Fibroblast of skin of abdomen (primary cell): ENCODE data around the gene WDR26.
"Not testable (repeated sequence)": the region's sequence is repeated elsewhere in the genome, so short reads cannot be mapped to it uniquely, and the experiment has no call there.

Experiments
- DNase-seq: peaks from one replicate; pipeline ENCODE4 v3.0.0-alpha.2; 2013

Gene WDR26

GRCh38 chr1:224433701-224434672 lies 610 bp downstream of the WDR26 start:
- DNase-seq: peak; percentile 4

DNA sequence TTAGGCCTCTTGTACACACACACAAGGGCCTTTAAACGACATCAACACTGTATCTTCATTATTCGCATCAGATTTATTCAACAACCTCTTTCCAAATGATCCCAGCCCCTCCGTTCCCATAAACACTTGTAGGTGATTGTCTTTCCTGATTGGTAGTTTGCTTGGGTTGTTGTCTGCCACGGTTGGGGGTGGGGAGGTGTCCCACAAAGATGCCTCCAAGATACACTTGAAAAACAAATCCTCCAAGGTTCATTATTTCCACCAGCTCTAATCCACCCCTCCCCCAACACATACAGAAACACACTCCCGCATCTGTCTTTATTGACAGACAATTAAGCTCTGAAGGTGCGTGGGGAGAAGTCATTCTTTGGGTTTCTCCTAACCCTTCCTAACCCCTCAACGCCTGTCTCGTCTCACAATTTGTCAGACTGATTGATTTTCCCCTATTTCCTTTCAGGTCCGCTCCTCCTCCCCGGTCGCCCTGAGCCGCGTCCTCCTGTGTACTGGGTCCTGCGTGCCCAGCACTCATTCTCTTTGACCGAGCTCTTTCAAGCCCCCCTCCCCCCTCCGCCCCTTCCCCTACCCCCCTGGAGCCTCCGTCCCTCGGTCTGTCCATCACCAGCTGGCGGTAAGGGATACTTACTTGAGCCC lies 1.4 kb downstream of the WDR26 start:
- DNase-seq: no peak

GRCh38 chr1:224432672-224433040 lies 1.9 kb downstream of the WDR26 start:
- no peak for DNase-seq

DNA sequence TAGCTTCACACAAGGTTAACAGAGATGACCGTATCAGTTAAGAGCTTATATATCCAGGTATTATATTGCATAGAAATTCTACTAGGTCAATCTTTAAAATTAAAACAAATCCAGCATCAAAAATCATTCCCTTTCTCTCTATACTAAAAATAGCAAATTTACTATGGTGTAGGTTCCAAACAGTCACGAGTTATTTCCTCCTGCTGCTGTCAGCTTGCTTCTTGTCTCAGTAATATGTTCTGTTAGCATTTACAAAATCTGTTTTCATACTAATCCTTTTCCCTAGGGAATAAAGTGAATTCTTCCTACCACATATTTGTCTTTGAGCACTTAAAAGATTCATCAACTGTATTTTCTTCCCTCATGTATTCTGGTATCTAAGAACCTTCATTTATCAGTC lies 2.5 kb downstream of the WDR26 start:
- peak; percentile 34 for DNase-seq

DNA sequence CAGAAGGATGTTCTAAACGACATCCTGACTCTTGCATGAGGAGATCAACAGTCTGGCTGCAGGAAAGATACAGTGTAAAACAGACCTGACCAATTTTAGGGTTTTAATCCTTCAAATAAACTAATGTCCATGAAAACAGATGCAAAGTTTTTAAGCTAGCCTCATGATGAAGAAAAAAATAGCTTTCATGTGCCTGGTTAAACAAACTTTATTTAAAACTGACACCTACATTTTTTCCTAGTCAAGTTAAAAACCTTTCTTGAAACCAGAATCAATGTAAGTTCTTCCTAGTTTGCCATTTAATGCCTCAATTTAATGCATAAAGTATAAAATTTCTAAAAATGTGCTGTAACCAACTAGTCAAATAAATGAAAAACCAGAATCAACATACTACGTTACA lies 2.9 kb downstream of the WDR26 start:
- no peak for DNase-seq

DNA sequence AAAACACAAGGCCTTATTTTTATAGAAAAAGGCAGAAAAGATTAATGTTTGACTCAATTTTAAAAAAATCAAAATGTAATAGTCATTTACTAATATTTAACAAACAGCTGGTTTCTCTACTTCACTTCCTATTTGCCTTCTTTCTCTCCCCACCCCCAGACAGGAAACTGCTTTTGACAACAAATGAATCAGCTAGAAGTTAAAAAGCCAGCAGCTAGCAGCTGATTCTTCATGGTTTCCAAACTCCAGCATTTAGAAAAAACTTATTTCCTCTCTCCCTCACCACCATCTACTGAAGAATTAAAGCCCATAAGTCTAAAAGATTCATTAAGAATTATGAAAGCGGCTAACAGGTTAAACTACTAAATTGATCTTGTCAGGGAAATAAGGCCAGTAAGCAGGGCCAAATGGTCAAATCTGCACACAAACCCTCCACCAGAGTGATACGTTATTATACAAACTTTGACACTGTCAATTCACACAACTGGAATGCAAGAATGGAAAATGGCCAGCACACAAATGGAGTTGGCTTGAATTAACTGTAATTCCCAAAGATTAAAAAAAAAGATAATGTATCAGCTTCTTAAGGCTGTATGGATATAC lies 4.0 kb downstream of the WDR26 start:
- peak; percentile 65 for DNase-seq

DNA sequence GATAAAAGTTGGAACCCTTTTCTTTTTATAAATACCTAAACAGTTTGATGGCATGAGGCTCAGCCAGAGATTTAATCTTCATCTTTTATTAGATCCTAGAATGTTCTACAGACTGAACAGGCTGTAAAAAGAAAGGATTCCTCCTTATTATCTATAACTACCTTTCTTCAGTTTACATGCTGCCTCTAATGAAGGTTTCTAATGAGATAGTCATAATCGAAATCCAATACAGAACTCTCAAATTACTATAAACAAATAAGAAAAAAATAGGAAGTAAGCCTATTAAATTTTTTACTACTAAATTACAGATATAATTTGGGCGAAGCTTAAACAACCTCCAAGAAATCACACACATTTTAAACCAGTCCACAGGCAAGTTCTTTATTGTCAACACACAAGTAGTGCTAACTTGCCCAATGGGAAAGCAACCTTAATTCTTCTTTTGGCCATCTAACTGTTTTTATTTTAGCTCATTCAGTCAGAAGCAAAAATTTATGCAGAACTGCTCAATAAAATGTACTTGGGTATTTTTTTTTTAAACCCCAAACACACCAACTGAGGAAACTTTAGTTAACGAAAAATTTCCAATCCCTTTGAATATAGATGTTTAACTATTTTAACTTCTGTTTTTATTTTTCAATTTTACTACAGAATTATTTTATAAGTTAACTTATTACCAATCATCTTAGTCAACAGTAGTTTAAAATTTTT lies 4.8 kb downstream of the WDR26 start:
- DNase-seq: no peak

GRCh38 chr1:224428713-224429112 lies 5.9 kb downstream of the WDR26 start:
- DNase-seq: not testable (repeated sequence)

DNA sequence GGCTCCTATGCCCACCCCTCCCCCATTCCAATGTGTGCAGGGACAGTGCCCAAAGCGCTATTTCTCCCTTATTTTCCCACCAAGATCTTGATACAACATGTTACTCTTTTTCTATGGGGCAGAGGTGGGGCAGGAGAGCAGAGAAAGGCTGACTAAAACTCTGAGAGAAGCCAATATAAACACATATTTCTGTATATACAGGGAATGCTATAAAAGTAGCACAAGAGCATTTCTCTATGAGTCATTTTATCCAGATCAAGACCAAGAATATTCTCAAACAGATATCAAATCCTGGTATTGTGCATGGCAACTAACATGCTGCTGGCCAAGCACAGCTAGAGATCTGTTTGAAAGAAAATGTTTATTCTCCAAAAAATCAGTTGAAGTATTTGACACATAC lies 7.3 kb downstream of the WDR26 start:
- DNase-seq: peak; percentile 72

DNA sequence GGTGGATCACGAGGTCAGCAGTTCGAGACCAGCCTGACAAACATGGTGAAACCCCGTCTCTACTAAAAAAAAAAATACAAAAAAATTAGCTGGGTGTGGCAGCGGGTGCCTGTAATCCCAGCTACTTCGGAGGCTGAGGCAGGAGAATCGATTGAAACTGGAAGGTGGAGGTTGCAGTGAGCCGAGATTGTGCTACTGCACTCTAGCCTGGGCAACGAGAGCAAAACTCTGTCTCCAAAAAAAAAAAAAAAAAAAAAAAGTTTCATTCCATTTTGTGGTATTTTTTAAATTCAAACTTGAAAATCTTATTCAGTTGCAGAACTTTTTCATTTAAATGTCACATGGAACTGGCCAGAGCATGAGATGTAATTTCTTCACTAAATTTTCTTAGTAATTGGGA lies 7.7 kb downstream of the WDR26 start:
- not testable (repeated sequence) for DNase-seq

DNA sequence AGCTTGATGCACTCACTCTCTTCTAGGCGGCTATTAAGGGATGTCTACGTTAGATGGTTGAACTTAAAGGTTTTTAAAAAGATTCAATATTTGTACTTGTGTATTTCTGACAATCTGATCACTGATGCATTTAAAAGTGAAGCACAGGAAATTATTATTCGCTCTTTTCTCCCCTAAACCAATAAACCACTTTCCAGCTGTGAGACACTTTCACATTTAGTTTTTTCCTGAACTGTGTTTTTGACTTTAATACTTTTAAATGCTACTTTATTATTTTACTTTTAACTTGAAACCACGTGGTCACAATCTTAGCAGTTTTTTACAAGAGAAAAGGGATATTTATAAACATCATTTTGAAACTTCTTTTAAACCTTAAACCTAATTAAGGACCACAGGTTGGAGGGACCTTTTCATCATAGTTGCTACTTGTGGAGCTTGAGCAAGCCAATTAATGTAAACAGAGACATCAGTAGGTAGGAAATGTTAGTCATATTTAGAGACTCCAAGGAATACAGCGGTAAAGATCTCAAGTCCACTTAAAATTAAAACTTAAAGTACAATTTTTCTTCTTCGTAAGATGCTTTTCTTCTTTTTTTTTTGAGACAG lies 9.2 kb downstream of the WDR26 start:
- DNase-seq: no peak

DNA sequence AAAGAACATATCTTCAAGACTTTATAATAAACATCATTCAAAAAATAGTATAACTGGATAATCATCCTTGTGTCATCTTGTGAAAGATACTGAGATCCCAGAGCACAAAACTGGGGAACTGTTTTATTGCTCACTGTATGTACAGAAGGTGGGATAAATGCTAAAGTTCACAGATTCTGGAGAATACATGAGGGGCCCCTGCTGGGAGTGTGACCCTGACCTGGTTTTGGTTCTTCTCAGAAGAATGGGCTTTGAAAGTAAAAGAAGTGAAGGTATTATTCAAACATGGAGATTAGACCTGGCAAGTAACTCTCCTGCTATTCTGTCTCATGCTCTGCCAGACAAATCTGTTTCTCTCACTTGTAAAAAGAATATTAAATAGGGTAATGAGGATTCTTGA lies 14.5 kb downstream of the WDR26 start:
- DNase-seq: no peak

DNA sequence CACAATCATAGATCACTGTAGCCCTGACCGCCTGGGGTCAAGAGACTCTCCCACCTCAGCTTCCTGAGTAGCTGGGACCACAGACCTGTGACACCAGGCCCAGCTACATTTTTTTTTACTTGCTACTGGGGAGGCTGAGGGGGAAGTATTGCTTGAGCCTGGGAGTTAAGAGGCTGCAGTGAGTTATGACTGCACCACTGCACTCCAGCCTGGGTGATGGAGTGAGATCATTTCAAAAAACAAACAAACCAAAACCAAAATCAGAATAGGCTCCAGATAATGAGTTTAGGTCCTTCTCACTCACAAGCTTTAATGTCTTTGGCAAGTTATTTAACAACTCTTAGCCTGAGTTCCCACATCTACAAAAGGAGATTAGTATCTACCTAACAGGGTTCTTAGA lies 22.8 kb downstream of the WDR26 start:
- DNase-seq: peak; percentile 38

GRCh38 chr1:224408294-224408590 lies 26.4 kb downstream of the WDR26 start:
- no peak for DNase-seq

- DNase-seq: peak; percentile 29
Observed at GRCh38 chr1:224407571-224408293, 26.9 kb downstream of the WDR26 start.

DNA sequence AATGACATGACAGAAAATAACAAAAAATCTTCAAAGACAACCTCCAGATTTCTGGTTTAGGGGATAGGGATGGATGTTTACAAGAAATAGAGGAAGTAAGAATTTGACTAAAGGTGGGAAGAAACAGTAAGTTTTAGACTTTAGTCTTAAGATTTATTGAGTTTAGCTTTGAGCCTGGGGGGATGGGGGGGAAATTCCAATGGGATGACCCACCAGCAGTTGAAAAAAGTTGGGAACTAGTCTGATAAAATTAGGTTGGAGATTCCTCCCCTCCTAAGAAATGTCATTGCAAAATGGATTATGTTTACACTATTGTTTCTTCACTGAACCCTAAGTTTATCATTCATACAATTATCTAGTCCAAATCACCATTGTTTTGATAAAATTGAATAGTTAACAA lies 28.4 kb downstream of the WDR26 start:
- DNase-seq: peak; percentile 29

DNA sequence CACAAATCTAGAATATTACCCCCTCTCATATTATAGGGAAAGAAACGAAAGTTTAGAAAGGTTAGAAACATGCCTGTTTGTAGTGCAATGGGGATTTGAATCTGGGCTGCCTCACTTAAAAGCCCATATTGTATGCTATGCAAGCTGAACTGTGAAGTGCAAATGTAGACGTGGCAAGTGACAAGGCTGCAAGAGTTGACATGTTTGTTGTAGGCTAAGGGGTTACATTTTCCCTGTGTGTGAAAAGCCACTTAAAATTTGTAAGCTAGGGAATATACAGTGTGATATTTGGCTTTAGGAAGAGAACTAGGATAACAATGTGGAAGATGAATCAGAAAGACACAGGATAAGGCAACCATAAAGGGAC lies 29.0 kb downstream of the WDR26 start:
- DNase-seq: no peak

DNA sequence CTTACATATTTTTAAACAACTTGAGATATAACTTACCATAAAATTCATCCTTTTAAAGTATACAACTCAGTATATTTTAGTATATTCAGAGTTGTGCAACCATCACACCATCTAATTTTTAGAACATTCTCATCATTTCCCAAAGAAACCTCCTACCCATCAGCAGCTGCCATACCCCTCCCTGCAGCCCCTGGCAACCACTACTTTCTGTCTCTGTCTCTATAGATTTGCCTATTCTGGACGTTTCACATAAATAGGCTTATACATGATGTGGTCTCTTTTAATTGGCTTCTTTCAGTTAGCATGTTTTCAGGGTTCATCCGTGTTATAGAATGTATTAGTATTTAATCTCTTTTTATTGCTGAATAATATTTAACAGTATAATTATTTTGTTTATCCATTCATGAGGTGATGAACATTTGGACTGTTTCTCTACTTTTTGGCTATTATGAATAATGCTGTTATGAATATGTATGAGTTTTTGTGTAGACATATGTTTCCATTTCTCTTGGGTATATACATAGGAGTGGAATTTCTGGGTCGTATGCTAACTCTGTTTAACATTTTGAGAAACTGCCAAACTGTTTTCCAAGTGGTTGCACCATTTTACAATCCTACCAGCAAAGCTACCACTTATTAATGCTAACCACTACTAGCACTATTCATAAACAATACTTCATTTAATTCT lies 29.5 kb downstream of the WDR26 start:
- DNase-seq: peak; percentile 16

DNA sequence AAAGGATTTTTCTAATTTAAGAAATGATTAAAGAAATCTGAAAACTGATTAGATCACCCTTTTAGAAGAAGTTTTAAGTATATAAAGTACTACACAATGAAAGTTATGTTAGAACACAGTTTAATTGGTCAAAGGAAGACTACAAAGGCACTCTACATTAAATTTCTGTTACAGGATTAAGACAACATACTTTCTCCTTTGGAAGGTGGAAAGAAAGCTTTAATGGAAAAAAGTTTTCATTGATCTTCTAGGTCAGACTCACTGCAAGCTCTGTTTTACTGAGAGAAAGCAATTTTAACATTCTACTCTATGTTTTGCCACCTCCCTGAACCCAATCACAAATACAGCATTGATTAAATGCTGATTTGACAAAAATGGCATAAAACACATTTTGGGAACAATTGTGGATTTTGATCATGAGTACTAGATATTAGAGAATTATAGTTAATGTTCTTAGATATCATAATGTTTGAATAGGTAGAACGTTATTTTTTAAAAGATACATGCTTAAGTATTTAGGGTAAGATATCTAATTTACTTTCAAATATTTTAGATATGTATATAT lies 32.0 kb downstream of the WDR26 start:
- no peak for DNase-seq

DNA sequence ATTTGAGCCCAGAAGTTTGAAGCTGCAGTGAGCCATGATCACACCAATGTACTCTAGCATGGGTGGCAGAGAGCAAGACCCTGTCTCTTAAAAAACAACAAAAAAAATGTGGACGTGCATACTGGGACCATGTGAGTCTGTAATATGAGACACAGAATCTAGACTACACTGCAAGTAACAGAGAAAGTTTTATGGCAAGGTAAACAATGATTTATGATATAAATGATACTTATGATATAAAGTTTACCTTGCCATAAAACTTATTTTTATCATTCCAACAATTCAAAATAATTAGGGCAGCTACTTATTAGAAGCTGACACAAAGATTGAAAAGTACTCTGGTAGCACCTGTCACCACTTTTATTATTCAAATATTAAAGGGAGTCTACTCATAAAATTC lies 34.7 kb downstream of the WDR26 start:
- no peak for DNase-seq

DNA sequence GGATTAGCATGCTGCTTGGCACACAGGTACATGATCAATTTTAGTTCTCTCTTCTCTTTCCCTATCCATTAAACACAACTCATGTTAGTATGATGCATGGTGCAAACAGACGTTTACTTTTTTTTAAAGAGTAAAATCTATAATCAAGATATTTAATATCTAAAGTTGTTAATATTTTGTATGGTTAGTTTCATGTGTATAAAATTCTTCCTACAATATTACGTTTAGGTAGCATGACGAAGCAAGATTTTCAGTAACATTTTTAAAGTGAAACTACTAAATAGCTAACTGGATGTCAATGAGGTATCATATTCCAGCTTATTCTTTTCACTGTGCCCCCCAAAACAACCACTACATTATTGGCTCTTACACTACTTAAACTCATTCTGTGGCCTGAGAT lies 41.3 kb downstream of the WDR26 start:
- DNase-seq: no peak
